Retinal pigment epithelial cell (primary cell): ENCODE measurements around the gene TAT.
"Not testable (repeated sequence)": the region's sequence is repeated elsewhere in the genome, so short reads cannot be mapped to it uniquely, and the experiment has no call there.

Source experiments
- DNase-seq: peaks from one replicate; pipeline ENCODE4 v3.0.0-alpha.2; 2010; ENCODE audit warnings: low read depth
- H3K4me3 ChIP-seq: 2 replicates; pipeline ENCODE4 v1.5.1; 2011; ENCODE audit warnings: mild to moderate bottlenecking, low read length, control low read depth, moderate library complexity
- TF ChIP-seq, protein P1 (sequence below): conservative IDR thresholded peaks from 2 replicates; pipeline ENCODE4 v1.5.1; 2011; ENCODE audit warnings: low read depth, low read length, control low read depth, inconsistent platforms

TAT gene

DNA sequence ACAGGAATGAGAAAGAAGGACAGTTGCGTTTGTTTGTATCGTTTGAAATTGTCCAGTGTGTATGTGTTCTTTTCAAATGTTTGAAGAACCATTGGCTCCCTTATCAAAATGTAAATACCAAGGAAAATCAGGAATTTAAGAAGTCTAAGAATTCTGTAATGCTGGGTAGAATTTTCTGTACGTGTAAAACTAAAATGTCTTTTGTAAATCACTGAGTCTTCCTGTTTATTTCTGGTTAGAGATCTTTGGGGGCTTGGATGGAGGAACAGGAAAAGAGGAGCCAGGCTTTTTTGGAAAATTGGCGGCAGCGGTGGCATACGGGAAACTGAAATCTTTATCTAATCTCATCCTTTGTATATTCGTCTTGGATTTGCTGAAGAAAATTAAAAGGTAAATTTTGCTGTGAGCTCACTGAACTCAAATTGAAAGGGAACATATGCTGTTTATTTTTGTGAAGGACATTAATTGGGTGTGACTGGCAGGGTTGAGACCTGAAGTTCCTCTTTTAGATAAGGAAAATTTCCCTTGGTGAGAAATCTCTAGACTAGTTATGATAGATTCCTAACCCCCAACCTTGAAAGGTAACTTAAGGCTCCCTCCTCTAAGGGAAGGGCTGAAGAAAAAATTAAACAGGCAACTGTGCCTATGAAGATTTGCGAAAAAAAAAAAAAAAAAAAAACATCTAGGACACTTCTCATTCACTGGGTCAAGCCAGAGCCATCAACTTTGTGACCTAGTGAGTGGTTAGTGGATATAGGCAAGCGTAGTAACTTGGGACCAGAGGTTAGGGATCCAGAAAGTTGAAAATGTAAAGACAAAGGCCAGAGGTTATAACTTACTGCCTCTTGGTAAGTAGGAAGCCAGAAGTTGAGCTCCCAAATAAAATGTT, 10.8 kb downstream of the TAT start:
- DNase-seq = no peak
- TF ChIP-seq, protein P1, sequence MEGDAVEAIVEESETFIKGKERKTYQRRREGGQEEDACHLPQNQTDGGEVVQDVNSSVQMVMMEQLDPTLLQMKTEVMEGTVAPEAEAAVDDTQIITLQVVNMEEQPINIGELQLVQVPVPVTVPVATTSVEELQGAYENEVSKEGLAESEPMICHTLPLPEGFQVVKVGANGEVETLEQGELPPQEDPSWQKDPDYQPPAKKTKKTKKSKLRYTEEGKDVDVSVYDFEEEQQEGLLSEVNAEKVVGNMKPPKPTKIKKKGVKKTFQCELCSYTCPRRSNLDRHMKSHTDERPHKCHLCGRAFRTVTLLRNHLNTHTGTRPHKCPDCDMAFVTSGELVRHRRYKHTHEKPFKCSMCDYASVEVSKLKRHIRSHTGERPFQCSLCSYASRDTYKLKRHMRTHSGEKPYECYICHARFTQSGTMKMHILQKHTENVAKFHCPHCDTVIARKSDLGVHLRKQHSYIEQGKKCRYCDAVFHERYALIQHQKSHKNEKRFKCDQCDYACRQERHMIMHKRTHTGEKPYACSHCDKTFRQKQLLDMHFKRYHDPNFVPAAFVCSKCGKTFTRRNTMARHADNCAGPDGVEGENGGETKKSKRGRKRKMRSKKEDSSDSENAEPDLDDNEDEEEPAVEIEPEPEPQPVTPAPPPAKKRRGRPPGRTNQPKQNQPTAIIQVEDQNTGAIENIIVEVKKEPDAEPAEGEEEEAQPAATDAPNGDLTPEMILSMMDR = no peak
- no peak overlapping the region for H3K4me3 ChIP-seq

DNA sequence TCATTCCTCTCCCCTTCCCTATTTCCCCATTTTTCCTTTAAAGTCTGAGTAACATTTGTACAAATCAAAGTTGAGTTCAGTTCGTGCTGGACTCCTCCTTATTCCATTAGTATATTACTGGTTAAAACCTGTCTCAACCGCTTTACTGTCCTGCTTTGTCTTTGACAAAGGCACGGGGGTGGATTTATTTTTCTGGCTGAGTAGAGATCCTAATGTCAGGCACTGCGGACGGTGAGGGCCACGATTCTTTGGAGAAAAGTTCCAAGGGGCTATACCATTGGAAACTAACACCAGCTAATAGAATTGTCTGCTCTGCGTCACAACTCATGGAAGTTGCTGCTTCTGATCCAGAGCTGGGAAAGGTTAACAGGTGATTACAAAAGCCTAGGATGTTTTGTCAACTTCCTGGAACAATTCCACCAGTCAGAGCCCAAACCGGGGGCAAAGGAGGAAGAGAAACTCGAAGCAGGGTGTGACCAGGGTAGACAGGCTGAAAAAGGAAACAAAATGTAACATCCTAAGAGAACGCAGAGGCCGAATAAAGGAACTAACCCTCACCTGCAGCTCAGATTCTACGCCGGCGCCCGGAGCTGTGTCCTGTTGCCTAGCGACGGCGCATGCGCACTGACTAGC, 12.4 kb downstream of the TAT start:
- peak overlapping the region; percentile 70 for H3K4me3 ChIP-seq
- TF ChIP-seq, protein P1 = no peak
- no peak for DNase-seq

DNA sequence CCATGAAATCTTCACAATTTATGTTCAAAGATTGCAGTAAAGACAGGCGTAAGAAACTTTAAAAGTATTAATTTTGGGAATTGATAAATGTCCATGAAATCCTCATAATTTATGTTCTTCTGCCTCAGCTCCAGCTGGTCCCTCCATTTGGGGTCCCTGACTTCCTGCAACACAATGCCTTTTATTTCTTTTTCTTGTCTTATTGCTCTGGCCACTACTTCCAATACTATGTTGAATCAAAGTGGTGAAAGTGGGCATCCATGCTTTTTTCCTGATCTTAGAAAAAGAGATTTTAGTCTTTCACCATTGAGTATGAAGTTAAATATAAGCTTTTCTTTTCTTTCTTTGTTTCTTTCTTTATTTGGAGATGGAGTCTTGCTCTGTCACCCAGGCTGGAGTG, 14.3 kb downstream of the TAT start:
- no peak overlapping the region for H3K4me3 ChIP-seq
- TF ChIP-seq, protein P1 = no peak
- no peak for DNase-seq

DNA sequence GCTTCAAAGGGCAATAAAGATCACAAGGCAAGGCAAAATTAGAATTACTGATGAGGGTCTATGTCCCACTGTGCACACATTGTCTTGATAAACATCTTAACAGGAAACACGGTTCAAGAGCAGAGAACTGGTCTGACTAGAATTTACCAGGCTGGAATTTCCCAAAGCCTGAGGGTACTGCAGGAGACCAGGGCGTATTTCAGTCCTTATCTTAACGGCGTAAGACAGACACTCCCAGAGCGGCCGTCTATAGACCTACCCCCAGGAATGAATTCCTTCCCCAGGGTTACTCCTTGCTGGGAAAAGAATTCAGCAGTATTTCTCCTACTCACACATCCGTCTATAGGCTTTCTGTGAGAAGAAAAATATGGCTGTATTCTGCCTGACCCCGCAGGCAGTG, 15.0 kb downstream of the TAT start:
- not testable (repeated sequence) for H3K4me3 ChIP-seq, DNase-seq

DNA sequence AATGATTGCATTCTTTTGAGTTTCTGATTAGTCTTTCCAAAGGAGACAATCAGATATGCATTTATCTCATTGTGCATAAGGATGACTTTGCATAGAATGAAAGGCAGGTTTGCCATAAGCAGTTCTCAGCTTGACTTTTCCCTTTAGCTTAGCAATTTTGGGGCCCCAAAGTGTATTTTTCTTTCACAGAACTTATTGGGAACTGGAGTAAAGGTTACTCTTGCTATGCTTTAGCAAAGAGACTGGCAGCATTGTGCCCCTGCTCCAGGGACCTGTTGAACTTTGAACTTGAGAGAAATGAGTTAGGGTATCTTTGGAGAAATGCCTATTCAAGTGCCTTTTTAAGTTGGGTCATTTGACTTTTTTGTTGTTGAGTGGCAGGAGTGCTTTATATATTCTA, 17.0 kb downstream of the TAT start:
- no peak overlapping the region for H3K4me3 ChIP-seq
- no peak for DNase-seq
- TF ChIP-seq, protein P1 = no peak

DNA sequence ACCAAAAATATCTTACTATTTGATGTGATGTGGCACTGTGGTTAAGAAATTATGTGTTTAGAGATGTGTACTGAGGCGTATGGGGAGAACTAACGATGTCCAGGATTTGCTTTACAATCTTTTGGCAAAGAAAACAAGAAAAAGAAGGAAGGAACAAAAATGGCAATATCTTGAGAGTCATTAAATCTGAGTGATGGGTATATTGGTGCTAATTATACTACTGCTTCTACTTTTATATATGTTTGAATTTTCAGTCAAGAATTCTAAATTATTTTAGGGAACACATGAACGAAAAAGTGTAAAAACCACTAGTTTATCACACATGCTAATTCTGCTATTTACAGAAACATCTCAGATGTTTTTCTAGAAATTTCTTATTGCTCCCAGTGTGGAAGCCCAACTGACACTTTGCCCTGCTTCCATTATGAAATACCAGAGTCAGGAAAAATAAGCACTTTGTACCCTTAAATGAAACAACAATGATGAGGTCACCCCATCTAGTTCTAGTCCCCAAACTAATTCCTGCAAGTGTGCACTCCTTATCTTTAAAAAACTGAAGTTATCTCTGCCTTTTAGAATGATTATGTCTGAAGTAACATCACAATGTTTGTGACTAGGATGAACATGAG, 18.8 kb downstream of the TAT start:
- TF ChIP-seq, protein P1 = no peak
- no peak for DNase-seq
- no peak overlapping the region for H3K4me3 ChIP-seq

DNA sequence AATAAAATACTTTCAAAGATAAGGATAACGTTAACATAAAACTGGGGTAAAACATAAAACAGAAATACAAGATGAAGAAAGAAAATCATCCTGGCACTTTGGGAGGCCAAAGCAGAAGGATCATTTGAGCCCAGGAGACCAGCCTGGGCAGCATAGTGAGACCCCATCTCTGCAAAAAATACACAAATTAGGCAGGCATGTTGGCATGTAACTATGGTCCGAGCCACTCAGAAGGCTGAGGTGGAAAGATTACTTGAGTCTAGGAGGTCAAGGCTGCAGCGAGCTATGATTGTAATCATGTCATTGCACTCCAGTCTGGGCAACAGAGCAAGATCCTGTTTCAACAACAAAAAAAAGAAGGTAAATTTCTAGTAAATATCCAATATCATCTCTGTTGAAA, 19.6 kb downstream of the TAT start:
- TF ChIP-seq, protein P1 = no peak
- DNase-seq = no peak

More for the DNA sequence above, 19.6 kb downstream of the TAT start:
- no peak overlapping the region for H3K4me3 ChIP-seq
